B cell (primary cell): ENCODE results near the gene PRR16. TPM values are rescaled to one million over a fixed set of nuclear protein-coding genes. Genes with fewer than 3 reads are reported as not detected.

Experiments
- ATAC-seq: fragments of 200-7000 bp; cut with Tn5 transposase; one replicate; pipeline ENCODE4 v1.10.0; 2021; ENCODE audit warnings: low read depth, mild to moderate bottlenecking, moderate number of reproducible peaks, moderate library complexity
- CTCF ChIA-PET: fragments of 350-600 bp; sonication (Branson Sonifier 250); formaldehyde crosslinking; loops from one replicate; lab custom pipeline; 2021; ENCODE audit warnings: antibody characterized with exemption, inconsistent platforms; lab: Charles Lee
- POLR2A ChIA-PET: fragments of 350-600 bp; sonication (Branson Sonifier 250); formaldehyde crosslinking; loops from one replicate; lab custom pipeline; 2021; ENCODE audit warnings: antibody characterized with exemption; lab: Charles Lee
- DNase-seq: peaks from one replicate; pipeline ENCODE4 v3.0.0; 2013
- H2AFZ ChIP-seq: 2 replicates; pipeline ENCODE4 v1.6.1; 2012; ENCODE audit warnings: mild to moderate bottlenecking, low read depth, low read length; ENCODE audit not compliant: insufficient read depth, poor library complexity, severe bottlenecking
- H3K27ac ChIP-seq, 2 donors: 1 replicate in 1 of 2; 2 replicates in 1 of 2; pipeline ENCODE4 v1.5.1; 2012 to 2013; ENCODE audit warnings: low read length in 2 of 2, mild to moderate bottlenecking in 2 of 2, moderate library complexity in 1 of 2
- H3K27me3 ChIP-seq, 4 experiments: fragments of 200-600 bp in 1 of 4; sonication (generic) in 1 of 4; replicated peaks in 1 of 4; 1 replicate in 2 of 4; 2 replicates in 2 of 4; pipeline versions ENCODE4 v1.6.1 to v1.7.0; 2013 to 2016; ENCODE audit warnings: low read length in 3 of 4, mild to moderate bottlenecking in 2 of 4, mixed read lengths in 1 of 4, moderate library complexity in 1 of 4; ENCODE audit not compliant: insufficient read depth in 4 of 4, control insufficient read depth in 3 of 4; ENCODE audit errors: control extremely low read depth in 1 of 4
- H3K36me3 ChIP-seq, 2 experiments: replicated peaks in 1 of 2; 1 replicate in 1 of 2; 2 replicates in 1 of 2; pipeline versions ENCODE4 v1.6.1 to v1.7.1; 2013; ENCODE audit warnings: low read length in 1 of 2; ENCODE audit not compliant: insufficient read depth in 2 of 2, control insufficient read depth in 1 of 2; ENCODE audit errors: control extremely low read depth in 1 of 2, extremely low read depth in 1 of 2
- H3K4me1 ChIP-seq, 2 donors: fragments of 200-600 bp in 1 of 2; sonication (generic) in 1 of 2; 1 replicate in 1 of 2; 2 replicates in 1 of 2; pipeline versions ENCODE4 v1.5.1 to v1.6.1; 2013 to 2017; ENCODE audit warnings: low read length in 2 of 2; ENCODE audit not compliant: control insufficient read depth in 2 of 2, insufficient read depth in 2 of 2
- H3K4me2 ChIP-seq: replicated peaks from 2 replicates; pipeline ENCODE3; 2012; ENCODE audit warnings: mild to moderate bottlenecking, low read depth, low read length; ENCODE audit not compliant: poor library complexity, severe bottlenecking
- H3K4me3 ChIP-seq, 5 experiments: fragments of 200-600 bp in 1 of 5; sonication (generic) in 1 of 5; 1 replicate in 3 of 5; 2 replicates in 2 of 5; pipeline versions ENCODE4 v1.5.1 to v1.7.0; 2011 to 2016; ENCODE audit warnings: low read length in 4 of 5, mild to moderate bottlenecking in 4 of 5, low read depth in 2 of 5, control low read depth in 1 of 5, moderate library complexity in 1 of 5; ENCODE audit not compliant: insufficient read depth in 1 of 5; ENCODE audit errors: control extremely low read depth in 1 of 5, extremely low read depth in 1 of 5
- H3K79me2 ChIP-seq: fragments of 200-600 bp; sonication (generic); one replicate; pipeline ENCODE4 v1.6.0; 2016; ENCODE audit warnings: low read length; ENCODE audit not compliant: control insufficient read depth, insufficient read depth
- H3K9ac ChIP-seq: fragments of 200-600 bp; sonication (generic); 2 replicates; pipeline ENCODE4 v1.6.1; 2017; ENCODE audit warnings: mild to moderate bottlenecking, low read length, moderate library complexity
- H3K9me3 ChIP-seq, 3 donors: one replicate each; pipeline versions ENCODE4 v1.6.1 to v1.7.1; 2013; ENCODE audit warnings: low read length in 2 of 3; ENCODE audit not compliant: control insufficient read depth in 2 of 3, insufficient read depth in 1 of 3; ENCODE audit errors: control extremely low read depth in 1 of 3
- H4K20me1 ChIP-seq: 2 replicates; pipeline ENCODE4 v1.6.0; 2012; ENCODE audit warnings: mild to moderate bottlenecking, low read length; ENCODE audit not compliant: insufficient read depth, control insufficient read depth, poor library complexity, severe bottlenecking
- H3K27ac Mint-ChIP-seq: one replicate; pipeline ENCODE4 v1.8.0; 2021; ENCODE audit warnings: mixed read lengths
- H3K27me3 Mint-ChIP-seq: one replicate; pipeline ENCODE4 v1.8.0; 2021; ENCODE audit warnings: mixed read lengths
- H3K4me1 Mint-ChIP-seq: one replicate; pipeline ENCODE4 v1.8.0; 2021; ENCODE audit warnings: mixed read lengths
- H3K4me3 Mint-ChIP-seq: one replicate; pipeline ENCODE4 v1.8.0; 2021; ENCODE audit warnings: mixed read lengths
- H3K9me3 Mint-ChIP-seq: one replicate; pipeline ENCODE4 v1.8.0; 2022; ENCODE audit warnings: mixed read lengths; ENCODE audit not compliant: insufficient read depth
- EZH2 ChIP-seq: IDR thresholded peaks from 2 replicates; pipeline ENCODE4 v1.6.1; 2012; ENCODE audit warnings: borderline replicate concordance, low read depth, mild to moderate bottlenecking, moderate library complexity, low read length; ENCODE audit not compliant: insufficient read depth, poor library complexity, severe bottlenecking
- intact Hi-C: fragments of 100-400 bp; cut with micrococcal nuclease; formaldehyde crosslinking; loops from one replicate; pipeline ENCODE4 v1.10.0; 2022
- polyA plus RNA-seq: library from polyadenylated mRNA; depleted of rRNA; stranded (reverse); fragments of >200 nt; gene quantifications from 2 replicates; pipeline ENCODE4 v1.2.3, GENCODE V29; 2012
- total RNA-seq, 2 donors: library from RNA; stranded (reverse); fragments of 120-200 nt in 1 of 2; gene quantifications; 1 replicate in 1 of 2; 2 replicates in 1 of 2; pipeline versions ENCODE4 v1.2.3 to v1.2.4, GENCODE V29; 2013 to 2022
- TF ChIP-seq, protein P1 (sequence below): fragments of 200-600 bp; IDR thresholded peaks from one replicate; pipeline ENCODE4 v1.8.0; 2022; ENCODE audit warnings: antibody characterized with exemption, mild to moderate bottlenecking

The PRR16 gene
- total and polyA plus RNA-seq, 2 donors (not counting 1 experiment from before 2014, with no cell fraction given), result 0.16 TPM; not detected in 1

DNA sequence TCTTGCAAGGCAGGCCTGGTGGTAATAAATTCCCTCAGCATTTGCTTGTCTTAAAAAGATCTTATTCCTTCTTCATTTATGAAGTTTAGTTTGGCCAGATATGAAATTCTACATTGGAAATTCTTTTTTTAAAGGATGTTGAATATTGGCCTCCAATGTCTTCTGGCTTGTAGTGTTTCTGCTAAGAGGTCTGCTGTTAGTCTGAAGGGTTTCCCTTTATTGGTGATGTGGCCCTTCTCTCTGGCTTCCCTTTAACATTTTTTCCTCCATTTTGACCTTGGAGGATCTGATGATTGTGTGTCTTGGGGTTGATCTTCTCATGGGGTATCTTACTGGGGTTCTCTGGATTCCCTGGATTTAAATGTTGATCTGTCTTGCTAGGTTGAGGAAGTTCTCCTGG, 33.5 kb upstream of the PRR16 start:
- ChIA-PET POLR2A (no interaction called here), CTCF (no interaction called here)
- no peaks in the 10 kb centered on the region for H3K4me1 Mint-ChIP-seq
- intact Hi-C loops, result no loop called here
- H3K9ac ChIP-seq, result no peak overlapping the region
- H3K4me1 ChIP-seq, result no peaks in the 10 kb centered on the region
- peaks cover 3% of the 10 kb centered on the region for H3K27me3 Mint-ChIP-seq
- H3K9me3 ChIP-seq, result peaks cover 0 to 7% (median 0%) of the 10 kb centered on the region in 3 donors
- no peak overlapping the region for H3K27ac ChIP-seq
- DNase-seq (no peak), ATAC-seq (no peak)
- H3K79me2 ChIP-seq, result no peaks in the 10 kb centered on the region
- H3K4me2 ChIP-seq, result no peak overlapping the region
- H3K4me3 Mint-ChIP-seq, result no peak overlapping the region
- TF ChIP-seq EZH2, result no peak
- TF ChIP-seq, protein P1, sequence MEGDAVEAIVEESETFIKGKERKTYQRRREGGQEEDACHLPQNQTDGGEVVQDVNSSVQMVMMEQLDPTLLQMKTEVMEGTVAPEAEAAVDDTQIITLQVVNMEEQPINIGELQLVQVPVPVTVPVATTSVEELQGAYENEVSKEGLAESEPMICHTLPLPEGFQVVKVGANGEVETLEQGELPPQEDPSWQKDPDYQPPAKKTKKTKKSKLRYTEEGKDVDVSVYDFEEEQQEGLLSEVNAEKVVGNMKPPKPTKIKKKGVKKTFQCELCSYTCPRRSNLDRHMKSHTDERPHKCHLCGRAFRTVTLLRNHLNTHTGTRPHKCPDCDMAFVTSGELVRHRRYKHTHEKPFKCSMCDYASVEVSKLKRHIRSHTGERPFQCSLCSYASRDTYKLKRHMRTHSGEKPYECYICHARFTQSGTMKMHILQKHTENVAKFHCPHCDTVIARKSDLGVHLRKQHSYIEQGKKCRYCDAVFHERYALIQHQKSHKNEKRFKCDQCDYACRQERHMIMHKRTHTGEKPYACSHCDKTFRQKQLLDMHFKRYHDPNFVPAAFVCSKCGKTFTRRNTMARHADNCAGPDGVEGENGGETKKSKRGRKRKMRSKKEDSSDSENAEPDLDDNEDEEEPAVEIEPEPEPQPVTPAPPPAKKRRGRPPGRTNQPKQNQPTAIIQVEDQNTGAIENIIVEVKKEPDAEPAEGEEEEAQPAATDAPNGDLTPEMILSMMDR, result no peak
- no peak overlapping the region for H3K27ac Mint-ChIP-seq
- peaks cover 6% of the 10 kb centered on the region for H3K9me3 Mint-ChIP-seq
- H3K27me3 ChIP-seq, result no peaks in the 10 kb centered on the region
- no peak overlapping the region for H3K4me3 ChIP-seq
- H3K36me3 ChIP-seq, result no peaks in the 10 kb centered on the region
- no peaks in the 10 kb centered on the region for H4K20me1 ChIP-seq
- no peak overlapping the region for H2AFZ ChIP-seq

DNA sequence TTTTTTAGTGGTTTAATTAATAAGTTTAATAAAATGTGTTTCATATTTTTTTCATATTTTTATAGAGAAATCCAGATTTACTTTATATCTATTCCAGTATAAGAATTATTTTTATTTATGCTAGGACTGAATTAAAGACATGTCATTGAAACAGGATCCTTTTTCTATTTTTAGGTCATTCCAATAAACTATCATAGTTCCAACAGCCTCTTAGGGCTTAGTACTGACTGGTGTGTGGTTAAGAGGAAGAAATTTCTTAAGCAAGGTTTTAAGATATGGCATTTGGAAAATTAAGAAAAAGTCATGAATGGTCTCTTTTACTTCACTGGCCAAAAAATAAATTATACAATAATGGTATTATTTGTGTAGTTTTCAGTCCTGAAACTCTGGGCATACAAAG, 31.2 kb upstream of the PRR16 start:
- no peak overlapping the region for H2AFZ ChIP-seq
- TF ChIP-seq, protein P1, result no peak
- no peak for TF ChIP-seq EZH2
- ChIA-PET CTCF (no interaction called here), POLR2A (no interaction called here)
- ATAC-seq (no peak), DNase-seq (no peak)
- H3K27me3 ChIP-seq, result no peaks in the 10 kb centered on the region
- H4K20me1 ChIP-seq, result no peaks in the 10 kb centered on the region
- intact Hi-C loops, result no loop called here
- no peaks in the 10 kb centered on the region for H3K79me2 ChIP-seq
- H3K4me1 ChIP-seq, result no peaks in the 10 kb centered on the region
- no peak overlapping the region for H3K4me3 ChIP-seq
- peaks cover 3% of the 10 kb centered on the region for H3K27me3 Mint-ChIP-seq
- no peak overlapping the region for H3K27ac Mint-ChIP-seq
- no peak overlapping the region for H3K4me2 ChIP-seq
- H3K4me1 Mint-ChIP-seq, result no peaks in the 10 kb centered on the region
- H3K27ac ChIP-seq, result no peak overlapping the region
- H3K4me3 Mint-ChIP-seq, result no peak overlapping the region
- H3K9me3 Mint-ChIP-seq, result peaks cover 6% of the 10 kb centered on the region
- H3K9ac ChIP-seq, result no peak overlapping the region
- H3K36me3 ChIP-seq, result no peaks in the 10 kb centered on the region
- H3K9me3 ChIP-seq, result peaks cover 0 to 7% (median 0%) of the 10 kb centered on the region in 3 donors
